ENCODE measurements around the gene GAB2. TPM values are rescaled to one million over a fixed set of nuclear protein-coding genes. Genes with fewer than 3 reads are reported as not detected.

Gene GAB2
- total and polyA plus RNA-seq, 9 donors, result 30.9 to 64.6 (median 42.9) TPM

DNA sequence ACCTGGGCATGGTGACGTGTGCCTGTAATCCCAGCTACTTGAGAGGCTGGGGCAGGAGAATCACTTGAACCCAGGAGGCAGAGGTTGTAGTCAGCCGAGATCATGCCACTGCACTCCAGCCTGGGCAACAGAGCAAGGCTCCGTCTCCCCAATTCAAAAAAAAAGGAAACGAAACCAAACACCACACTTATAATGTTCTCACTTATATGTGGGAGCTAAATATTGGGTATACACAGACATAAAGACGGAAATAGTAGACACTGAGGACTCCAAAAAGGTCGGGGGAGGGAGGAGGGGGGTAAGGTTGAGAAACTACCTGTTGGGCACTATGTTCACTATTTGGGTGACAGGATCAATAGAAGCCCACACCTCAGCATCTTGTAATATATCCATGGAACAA lies 94.3 kb downstream of the GAB2 start:
- Histone ChIP-seq H3K36me3 (no peaks in the 10 kb centered on the region), H3K4me3 (no peak overlapping the region), H3K27ac (no peak overlapping the region), H3K27me3 (no peaks in the 10 kb centered on the region), H3K9me3 (no peaks in the 10 kb centered on the region), H3K4me1 (ENCODE audit: insufficient read depth) (peaks cover 16% of the 10 kb centered on the region)
- TF ChIP-seq, protein P1, sequence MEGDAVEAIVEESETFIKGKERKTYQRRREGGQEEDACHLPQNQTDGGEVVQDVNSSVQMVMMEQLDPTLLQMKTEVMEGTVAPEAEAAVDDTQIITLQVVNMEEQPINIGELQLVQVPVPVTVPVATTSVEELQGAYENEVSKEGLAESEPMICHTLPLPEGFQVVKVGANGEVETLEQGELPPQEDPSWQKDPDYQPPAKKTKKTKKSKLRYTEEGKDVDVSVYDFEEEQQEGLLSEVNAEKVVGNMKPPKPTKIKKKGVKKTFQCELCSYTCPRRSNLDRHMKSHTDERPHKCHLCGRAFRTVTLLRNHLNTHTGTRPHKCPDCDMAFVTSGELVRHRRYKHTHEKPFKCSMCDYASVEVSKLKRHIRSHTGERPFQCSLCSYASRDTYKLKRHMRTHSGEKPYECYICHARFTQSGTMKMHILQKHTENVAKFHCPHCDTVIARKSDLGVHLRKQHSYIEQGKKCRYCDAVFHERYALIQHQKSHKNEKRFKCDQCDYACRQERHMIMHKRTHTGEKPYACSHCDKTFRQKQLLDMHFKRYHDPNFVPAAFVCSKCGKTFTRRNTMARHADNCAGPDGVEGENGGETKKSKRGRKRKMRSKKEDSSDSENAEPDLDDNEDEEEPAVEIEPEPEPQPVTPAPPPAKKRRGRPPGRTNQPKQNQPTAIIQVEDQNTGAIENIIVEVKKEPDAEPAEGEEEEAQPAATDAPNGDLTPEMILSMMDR (IDR thresholded peaks at IDR 0.05), result no peak
- TF ChIP-seq EP300 (IDR thresholded peaks at IDR 0.05) (no peak), POLR2A (IDR thresholded peaks at IDR 0.05) (no peak)
- intact Hi-C loops (cut with DNase I), result no loop called here
- WGBS, 3 donors, result 78 to 95% (median 90%) methylated on average over 6 of the region's 6 CpGs
- DNase-seq, result no peak

DNA sequence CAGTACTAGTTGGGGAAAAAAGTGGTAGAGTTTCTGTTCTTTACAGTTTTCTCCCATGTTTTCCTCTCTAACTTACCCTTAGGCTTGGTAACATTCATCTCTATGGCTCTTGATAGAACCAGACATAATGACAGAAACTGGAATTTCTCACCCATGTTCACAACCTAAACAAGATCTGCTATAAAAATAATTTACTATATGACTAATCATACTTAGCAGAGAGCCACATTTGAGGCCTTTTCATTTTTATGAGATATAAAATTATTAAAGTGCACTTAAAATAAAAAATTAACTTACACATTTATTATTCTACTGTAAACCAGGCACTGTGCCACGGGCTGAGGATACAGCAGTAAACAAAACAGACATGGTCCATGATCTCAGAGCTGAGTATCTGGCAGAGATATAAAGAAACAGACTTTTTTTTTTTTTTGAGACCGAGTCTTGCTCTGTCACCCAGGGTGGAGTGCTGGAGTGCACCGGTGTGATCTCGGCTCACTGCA lies 98.1 kb downstream of the GAB2 start:
- intact Hi-C loops (cut with DNase I), result no loop called here
- H3K27me3 ChIP-seq, result no peaks in the 10 kb centered on the region
- peak overlapping the region in 1 of 2 donors; percentile 38 for H3K27ac ChIP-seq
- peaks cover 19% of the 10 kb centered on the region for H3K4me1 ChIP-seq (ENCODE audit: insufficient read depth)
- H3K9me3 ChIP-seq, result no peaks in the 10 kb centered on the region
- no peaks in the 10 kb centered on the region for H3K36me3 ChIP-seq
- DNase-seq, result peak in 1 of 5 donors; percentile 36
- TF ChIP-seq EP300 (IDR thresholded peaks at IDR 0.05), result no peak
- TF ChIP-seq POLR2A (IDR thresholded peaks at IDR 0.05), result no peak
- TF ChIP-seq, protein P1 (IDR thresholded peaks at IDR 0.05), result no peak
- 8 to 21% (median 21%) methylated on average over 4 of the region's 4 CpGs for WGBS, 3 donors
- H3K4me3 ChIP-seq, result no peak overlapping the region

DNA sequence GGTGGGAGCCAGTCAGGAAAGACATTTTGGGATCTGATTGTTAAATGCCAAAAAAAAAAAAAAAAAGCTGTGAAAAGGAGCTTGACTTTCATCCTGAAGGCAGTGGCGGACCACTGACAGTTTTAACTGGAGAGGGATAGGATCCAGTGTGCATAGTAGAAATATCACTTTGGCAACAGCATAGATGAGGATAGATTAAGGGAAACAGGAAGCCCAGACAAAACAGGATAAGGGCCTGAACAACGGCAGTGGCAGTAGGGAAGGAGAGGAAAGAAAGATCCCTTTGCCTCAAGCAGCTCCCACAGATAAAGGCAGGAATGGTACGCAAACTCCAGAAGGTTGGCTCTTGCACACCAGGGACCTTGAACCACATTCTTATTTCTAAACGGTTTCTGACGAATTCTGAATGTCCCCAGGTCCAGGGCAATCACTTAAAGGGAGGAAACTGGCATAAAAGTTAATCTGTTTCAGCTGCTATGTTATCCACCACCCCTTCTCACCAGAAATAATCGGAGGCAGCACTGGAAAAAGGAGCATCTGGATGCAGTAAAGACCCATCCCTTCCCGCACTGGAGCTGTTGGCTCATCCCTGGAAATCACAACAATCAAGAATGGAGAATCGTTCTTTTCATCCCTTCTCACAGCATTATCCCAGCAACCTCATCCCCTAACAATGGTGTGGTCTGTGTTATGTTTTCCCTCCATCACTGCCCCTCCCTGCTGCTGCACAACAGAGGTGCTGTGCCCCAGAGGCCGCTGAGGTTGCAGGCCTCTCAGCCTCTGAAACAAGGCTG lies 99.1 kb downstream of the GAB2 start:
- intact Hi-C loops (cut with DNase I), result no loop called here
- H3K36me3 ChIP-seq, result no peaks in the 10 kb centered on the region
- peak in 2 of 5 donors; percentile 31 for DNase-seq
- H3K27ac ChIP-seq, result peak overlapping the region in 1 of 2 donors; percentile 43
- no peaks in the 10 kb centered on the region for H3K27me3 ChIP-seq
- no peak overlapping the region for H3K4me3 ChIP-seq
- peaks cover 23% of the 10 kb centered on the region for H3K4me1 ChIP-seq (ENCODE audit: insufficient read depth)
- H3K9me3 ChIP-seq, result no peaks in the 10 kb centered on the region
- 12 to 17% (median 14%) methylated on average over 9 of the region's 9 CpGs for WGBS, 3 donors
- TF ChIP-seq EP300 (IDR thresholded peaks at IDR 0.05) (no peak), POLR2A (IDR thresholded peaks at IDR 0.05) (no peak)
- TF ChIP-seq, protein P1 (IDR thresholded peaks at IDR 0.05), result no peak

DNA sequence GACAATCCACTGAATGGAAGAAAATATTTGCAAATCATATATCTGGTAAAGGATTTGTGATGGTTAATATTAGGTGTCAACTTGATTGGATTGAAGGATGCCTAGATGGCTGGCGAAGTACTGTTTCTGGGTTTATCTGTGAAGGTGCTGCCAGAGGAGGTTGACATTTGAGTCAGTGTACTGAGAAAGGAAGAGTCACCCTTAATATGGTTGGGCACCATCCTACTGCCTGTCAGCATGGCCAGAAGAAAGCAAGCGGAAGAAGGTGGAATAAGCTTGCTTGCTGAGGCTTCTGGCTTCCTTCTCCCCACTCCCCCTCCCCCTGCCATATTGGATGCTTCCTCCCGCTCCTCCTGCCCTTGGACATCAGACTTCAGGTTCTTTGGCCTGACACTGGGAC lies 101.9 kb downstream of the GAB2 start:
- TF ChIP-seq, protein P1 (IDR thresholded peaks at IDR 0.05), result no peak
- TF ChIP-seq EP300 (IDR thresholded peaks at IDR 0.05) (no peak), POLR2A (IDR thresholded peaks at IDR 0.05) (no peak)
- intact Hi-C loops (cut with DNase I), result no loop called here
- no peaks in the 10 kb centered on the region for H3K36me3 ChIP-seq
- H3K27me3 ChIP-seq, result no peaks in the 10 kb centered on the region
- peaks cover 31% of the 10 kb centered on the region for H3K4me1 ChIP-seq (ENCODE audit: insufficient read depth)
- no peaks in the 10 kb centered on the region for H3K9me3 ChIP-seq
- no peak overlapping the region for H3K4me3 ChIP-seq
- no peak for DNase-seq
- WGBS, 3 donors, result 96 to 97% (median 96%) methylated on average over 3 of the region's 3 CpGs
- H3K27ac ChIP-seq, result no peak overlapping the region
